Mesenchymal stem cell (in vitro differentiated cells and primary cell): ENCODE results near the gene CTSH.

Experiments
- DNase-seq: peaks from one replicate; pipeline ENCODE4 v3.0.0-alpha.2; 2013
- H2AFZ ChIP-seq: one replicate; pipeline ENCODE4 v1.6.1; 2013; ENCODE audit warnings: low read depth, mild to moderate bottlenecking, control low read depth, inconsistent platforms, low read length, moderate library complexity
- H2AK5ac ChIP-seq: 2 replicates; pipeline ENCODE4 v1.6.1; 2013; ENCODE audit warnings: low read length, moderate library complexity, mild to moderate bottlenecking, inconsistent platforms; ENCODE audit not compliant: severe bottlenecking
- H2BK120ac ChIP-seq: one replicate; pipeline ENCODE4 v1.6.1; 2013; ENCODE audit warnings: low read depth, mild to moderate bottlenecking, inconsistent platforms, low read length, moderate library complexity
- H2BK12ac ChIP-seq, 2 experiments: one replicate each; pipeline ENCODE4 v1.6.1; 2013; ENCODE audit warnings: inconsistent platforms in 2 of 2, low read length in 2 of 2, mild to moderate bottlenecking in 2 of 2, moderate library complexity in 2 of 2, control low read depth in 1 of 2
- H2BK15ac ChIP-seq: one replicate; pipeline ENCODE4 v1.6.1; 2013; ENCODE audit warnings: mild to moderate bottlenecking, low read depth, inconsistent platforms; ENCODE audit not compliant: poor library complexity, severe bottlenecking
- H2BK5ac ChIP-seq: 2 replicates; pipeline ENCODE4 v1.6.1; 2013; ENCODE audit warnings: low read depth, mild to moderate bottlenecking, low read length, control low read depth, inconsistent platforms; ENCODE audit not compliant: poor library complexity, severe bottlenecking
- H3K14ac ChIP-seq, 2 experiments: one replicate each; pipeline ENCODE4 v1.6.1; 2013; ENCODE audit warnings: inconsistent platforms in 2 of 2, low read length in 2 of 2, control low read depth in 1 of 2, mild to moderate bottlenecking in 1 of 2, moderate library complexity in 1 of 2
- H3K18ac ChIP-seq, 2 experiments: one replicate each; pipeline ENCODE4 v1.6.1; 2013; ENCODE audit warnings: inconsistent platforms in 2 of 2, low read length in 2 of 2, control low read depth in 1 of 2, low read depth in 1 of 2, mild to moderate bottlenecking in 1 of 2
- H3K23ac ChIP-seq, 2 experiments: one replicate each; pipeline ENCODE4 v1.6.1; 2013; ENCODE audit warnings: inconsistent platforms in 2 of 2, low read length in 2 of 2, mild to moderate bottlenecking in 2 of 2, moderate library complexity in 2 of 2, control low read depth in 1 of 2
- H3K27ac ChIP-seq: 2 replicates; pipeline ENCODE4 v1.5.1; 2013; ENCODE audit warnings: mild to moderate bottlenecking, moderate library complexity, low read length, control low read depth, inconsistent platforms; ENCODE audit not compliant: poor library complexity, severe bottlenecking
- H3K27me3 ChIP-seq, 2 experiments: 2 replicates each; pipeline versions ENCODE4 v1.6.1 to v1.7.0; 2013; ENCODE audit warnings: low read length in 2 of 2, mild to moderate bottlenecking in 2 of 2, moderate library complexity in 2 of 2, control low read depth in 1 of 2, inconsistent platforms in 1 of 2; ENCODE audit not compliant: control insufficient read depth in 1 of 2, insufficient read depth in 1 of 2
- H3K36me3 ChIP-seq, 2 experiments: 2 replicates each; pipeline versions ENCODE4 v1.6.1 to v1.7.0; 2013; ENCODE audit warnings: low read length in 2 of 2, control low read depth in 1 of 2, inconsistent platforms in 1 of 2, low read depth in 1 of 2, mild to moderate bottlenecking in 1 of 2; ENCODE audit not compliant: insufficient read depth in 2 of 2, control insufficient read depth in 1 of 2
- H3K4ac ChIP-seq, 2 experiments: one replicate each; pipeline ENCODE4 v1.6.1; 2013; ENCODE audit warnings: inconsistent platforms in 2 of 2, low read length in 2 of 2, mild to moderate bottlenecking in 2 of 2, moderate library complexity in 2 of 2, control low read depth in 1 of 2, low read depth in 1 of 2
- H3K4me1 ChIP-seq: 2 replicates; pipeline ENCODE4 v1.6.1; 2013; ENCODE audit warnings: low read depth, low read length, control low read depth; ENCODE audit not compliant: control insufficient read depth, insufficient read depth
- H3K4me2 ChIP-seq: 2 replicates; pipeline ENCODE4 v1.6.1; 2013; ENCODE audit warnings: low read length, mild to moderate bottlenecking, inconsistent platforms; ENCODE audit not compliant: poor library complexity, severe bottlenecking
- H3K4me3 ChIP-seq, 2 experiments: 2 replicates each; pipeline versions ENCODE4 v1.5.1 to v1.7.0; 2013; ENCODE audit warnings: low read length in 2 of 2, mild to moderate bottlenecking in 2 of 2, control low read depth in 1 of 2, low read depth in 1 of 2; ENCODE audit not compliant: insufficient read depth in 1 of 2
- H3K79me1 ChIP-seq: replicated peaks from 2 replicates; pipeline ENCODE4 v1.6.1; 2013; ENCODE audit warnings: mild to moderate bottlenecking, control low read depth, low read length, inconsistent platforms; ENCODE audit not compliant: poor library complexity, severe bottlenecking
- H3K9ac ChIP-seq: 2 replicates; pipeline ENCODE4 v1.7.0; 2013; ENCODE audit warnings: mild to moderate bottlenecking, low read length, moderate library complexity
- H3K9me3 ChIP-seq: 2 replicates; pipeline ENCODE4 v1.7.0; 2013; ENCODE audit warnings: mild to moderate bottlenecking, low read length; ENCODE audit not compliant: control insufficient read depth
- H4K8ac ChIP-seq: one replicate; pipeline ENCODE4 v1.6.1; 2013; ENCODE audit warnings: inconsistent platforms, mild to moderate bottlenecking, low read length, moderate library complexity
- H4K91ac ChIP-seq: one replicate; pipeline ENCODE4 v1.6.1; 2013; ENCODE audit warnings: mild to moderate bottlenecking, low read length, inconsistent platforms
- WGBS: methylation state at CpG from one replicate; pipeline ENCODE4 v1.1.7; 2013; ENCODE audit warnings: mixed read lengths; 5-methylcytosine and 5-hydroxymethylcytosine counted together

Gene CTSH

GRCh38 chr15:78959360-78959759, 14.5 kb upstream of the CTSH start:
- Histone ChIP-seq H3K14ac (no peak overlapping the region), H2AFZ (no peak overlapping the region), H3K9ac (no peak overlapping the region), H3K18ac (no peak overlapping the region), H4K91ac (no peak overlapping the region), H3K4ac (no peak overlapping the region), H3K27ac (no peak overlapping the region), H2BK15ac (no peak overlapping the region), H2BK120ac (no peak overlapping the region), H3K23ac (no peak overlapping the region), H3K27me3 (peaks cover 5 to 7% of the 10 kb centered on the region in 2 experiments), H3K4me3 (no peak overlapping the region), H4K8ac (no peak overlapping the region), H3K4me2 (no peak overlapping the region), H3K79me1 (no peaks in the 10 kb centered on the region), H3K4me1 (no peaks in the 10 kb centered on the region), H2BK12ac (no peak overlapping the region), H3K9me3 (no peaks in the 10 kb centered on the region), H3K36me3 (no peaks in the 10 kb centered on the region), H2AK5ac (no peak overlapping the region), H2BK5ac (no peak overlapping the region)
- WGBS = 95% methylated on average over 10 of the region's 10 CpGs
- no peak for DNase-seq

GRCh38 chr15:78957416-78958093, 12.7 kb upstream of the CTSH start:
- Histone ChIP-seq H4K8ac (no peak overlapping the region), H3K23ac (no peak overlapping the region), H3K4me1 (no peaks in the 10 kb centered on the region), H4K91ac (no peak overlapping the region), H3K18ac (no peak overlapping the region), H2AFZ (no peak overlapping the region), H3K4ac (no peak overlapping the region), H3K9ac (no peak overlapping the region), H2BK15ac (no peak overlapping the region), H3K27me3 (peaks cover 7 to 11% of the 10 kb centered on the region in 2 experiments), H3K14ac (no peak overlapping the region), H2BK120ac (no peak overlapping the region), H3K27ac (no peak overlapping the region), H3K79me1 (no peaks in the 10 kb centered on the region), H3K4me3 (no peak overlapping the region), H3K9me3 (no peaks in the 10 kb centered on the region), H2BK12ac (no peak overlapping the region), H3K4me2 (no peak overlapping the region), H2AK5ac (no peak overlapping the region), H3K36me3 (no peaks in the 10 kb centered on the region), H2BK5ac (no peak overlapping the region)
- DNase-seq = no peak
- WGBS = 84% methylated on average over 9 of the region's 9 CpGs

GRCh38 chr15:78956937-78957336, 12.1 kb upstream of the CTSH start:
- Histone ChIP-seq H3K4ac (no peak overlapping the region), H3K4me2 (no peak overlapping the region)

GRCh38 chr15:78955355-78955754, 10.5 kb upstream of the CTSH start:
- Histone ChIP-seq H2AK5ac (no peak overlapping the region), H3K4me2 (no peak overlapping the region), H3K9ac (no peak overlapping the region), H2BK12ac (no peak overlapping the region), H2BK5ac (no peak overlapping the region), H3K18ac (no peak overlapping the region), H3K23ac (no peak overlapping the region), H2BK120ac (no peak overlapping the region), H3K9me3 (no peaks in the 10 kb centered on the region), H3K4ac (no peak overlapping the region), H3K4me3 (no peak overlapping the region), H4K91ac (no peak overlapping the region), H3K27me3 (peaks cover 4 to 11% of the 10 kb centered on the region in 2 experiments), H3K79me1 (no peaks in the 10 kb centered on the region), H3K14ac (no peak overlapping the region), H2BK15ac (no peak overlapping the region), H3K36me3 (no peaks in the 10 kb centered on the region), H3K27ac (no peak overlapping the region), H2AFZ (no peak overlapping the region), H4K8ac (no peak overlapping the region), H3K4me1 (peaks cover 6% of the 10 kb centered on the region)
- 88% methylated on average over 4 of the region's 5 CpGs for WGBS
- no peak for DNase-seq

More at GRCh38 chr15:78956937-78957336, 12.1 kb upstream of the CTSH start:
- H4K8ac ChIP-seq = no peak overlapping the region
- no peak overlapping the region for H2AK5ac ChIP-seq
- H3K18ac ChIP-seq = no peak overlapping the region
- no peak overlapping the region for H2BK12ac ChIP-seq
- H3K23ac ChIP-seq = no peak overlapping the region
- H2BK15ac ChIP-seq = no peak overlapping the region
- no CpG with 5 or more reads among the region's 1 CpG for WGBS
- DNase-seq = no peak
- H4K91ac ChIP-seq = no peak overlapping the region
- peaks cover 7 to 11% of the 10 kb centered on the region in 2 experiments for H3K27me3 ChIP-seq
- no peaks in the 10 kb centered on the region for H3K79me1 ChIP-seq
- H2AFZ ChIP-seq = no peak overlapping the region
- no peak overlapping the region for H3K4me3 ChIP-seq
- H2BK120ac ChIP-seq = no peak overlapping the region
- peaks cover 3% of the 10 kb centered on the region for H3K4me1 ChIP-seq
- no peaks in the 10 kb centered on the region for H3K9me3 ChIP-seq
- no peaks in the 10 kb centered on the region for H3K36me3 ChIP-seq
- H3K27ac ChIP-seq = no peak overlapping the region
- no peak overlapping the region for H2BK5ac ChIP-seq
- H3K14ac ChIP-seq = no peak overlapping the region
- no peak overlapping the region for H3K9ac ChIP-seq
